Measurements from ENCODE around the gene ABCB8.
"Not testable (repeated sequence)": the region's sequence is repeated elsewhere in the genome, so short reads cannot be mapped to it uniquely, and the experiment has no call there.

Gene ABCB8

GRCh38 chr7:151014950-151015349 is 13.3 kb upstream of the ABCB8 start:
- DNase-seq (ENCODE audit: low spot score): no peak

- no peak for DNase-seq (ENCODE audit: low spot score)
Observed at GRCh38 chr7:151015967-151016366, 12.3 kb upstream of the ABCB8 start.

- no peak for DNase-seq (ENCODE audit: low spot score)
Observed at GRCh38 chr7:151016505-151016904, 11.7 kb upstream of the ABCB8 start.

GRCh38 chr7:151016942-151017341 is 11.3 kb upstream of the ABCB8 start:
- DNase-seq (ENCODE audit: low spot score): no peak

GRCh38 chr7:151017370-151017952 is 10.8 kb upstream of the ABCB8 start:
- DNase-seq (ENCODE audit: low spot score): no peak

GRCh38 chr7:151017953-151018420 is 10.3 kb upstream of the ABCB8 start:
- peak; percentile 75 for DNase-seq (ENCODE audit: low spot score)

GRCh38 chr7:151018421-151019129 is 9.7 kb upstream of the ABCB8 start:
- DNase-seq (ENCODE audit: low spot score): no peak

GRCh38 chr7:151019130-151019447 is 9.2 kb upstream of the ABCB8 start:
- no peak for DNase-seq (ENCODE audit: low spot score)

GRCh38 chr7:151020231-151020630 is 8.0 kb upstream of the ABCB8 start:
- DNase-seq (ENCODE audit: low spot score): no peak

- no peak for DNase-seq (ENCODE audit: low spot score)
Observed at GRCh38 chr7:151023232-151023631, 5.0 kb upstream of the ABCB8 start.

GRCh38 chr7:151024435-151025056 is 3.7 kb upstream of the ABCB8 start, which contains the start of gene ATG9B:
ATG9B (minus strand) TSS chr7:151024494; CDS start chr7:151024423, 71 bp downstream.
- DNase-seq (ENCODE audit: low spot score): no peak

- no peak for DNase-seq (ENCODE audit: low spot score)
Observed at GRCh38 chr7:151025924-151026671, 2.2 kb upstream of the ABCB8 start.

- not testable (repeated sequence) for DNase-seq (ENCODE audit: low spot score)
Observed at GRCh38 chr7:151026771-151027727, 1.2 kb upstream of the ABCB8 start.

GRCh38 chr7:151027728-151028130 is 521 bp upstream of the ABCB8 start:
- not testable (repeated sequence) for DNase-seq (ENCODE audit: low spot score)

GRCh38 chr7:151028948-151029501 is 775 bp downstream of the ABCB8 start:
- DNase-seq (ENCODE audit: low spot score): no peak

- DNase-seq (ENCODE audit: low spot score): no peak
Observed at GRCh38 chr7:151031011-151031410, 2.8 kb downstream of the ABCB8 start.

GRCh38 chr7:151032936-151033863 is 5.0 kb downstream of the ABCB8 start:
- no peak for DNase-seq (ENCODE audit: low spot score)

GRCh38 chr7:151033864-151034249 is 5.6 kb downstream of the ABCB8 start:
- DNase-seq (ENCODE audit: low spot score): no peak

- no peak for DNase-seq (ENCODE audit: low spot score)
Observed at GRCh38 chr7:151034312-151035025, 6.2 kb downstream of the ABCB8 start.

All from hepatic stellate cell (primary cell).